Cardiac muscle cell (in vitro differentiated cells and primary cell): ENCODE results near the gene GIMAP1. TPM values are rescaled to one million over a fixed set of nuclear protein-coding genes. Genes with fewer than 3 reads are reported as not detected.

ENCODE experiments used
- DNase-seq, 2 donors: peaks; one replicate each; pipeline versions ENCODE4 v3.0.0 to v3.0.0-alpha.2; 2010 to 2017; ENCODE audit warnings: low read depth in 1 of 2, low spot score in 1 of 2
- H3K27ac ChIP-seq: fragments of 200-600 bp; sonication (generic); 2 replicates; pipeline ENCODE4 v1.5.1; 2016
- H3K27me3 ChIP-seq: fragments of 200-600 bp; sonication (generic); 2 replicates; pipeline ENCODE4 v1.6.0; 2016; ENCODE audit warnings: control low read depth
- H3K36me3 ChIP-seq: fragments of 200-600 bp; sonication (generic); 2 replicates; pipeline ENCODE4 v1.5.1; 2016; ENCODE audit warnings: control low read depth
- H3K4me1 ChIP-seq: fragments of 200-600 bp; sonication (generic); 2 replicates; pipeline ENCODE4 v1.8.1; 2017; ENCODE audit warnings: low read depth, mild to moderate bottlenecking, mixed run types
- H3K4me3 ChIP-seq: fragments of 200-600 bp; sonication (generic); 2 replicates; pipeline ENCODE4 v1.5.1; 2016; ENCODE audit warnings: mild to moderate bottlenecking
- H3K9me3 ChIP-seq: fragments of 200-600 bp; sonication (generic); 2 replicates; pipeline ENCODE4 v1.5.1; 2017; ENCODE audit warnings: low read depth, mild to moderate bottlenecking, control low read depth
- polyA plus RNA-seq: library from polyadenylated mRNA; unstranded; fragments of >200 nt; fragmentation: Nextera tagmentation; extraction: Ambion mirVana; gene quantifications from 2 replicates; pipeline ENCODE4 v1.2.1, GENCODE V29; 2016
- total RNA-seq: library from RNA; depleted of rRNA; stranded (reverse); fragments of >200 nt; gene quantifications from 2 replicates; pipeline ENCODE4 v1.2.3, GENCODE V29; 2016
- TF ChIP-seq, protein P1 (sequence below): IDR thresholded peaks from 2 replicates; pipeline ENCODE4 v1.5.1; 2012; ENCODE audit warnings: low read depth, mild to moderate bottlenecking, low read length

Gene GIMAP1
- total and polyA plus RNA-seq, 2 experiments from 2014 or later: 0.06 TPM; not detected in 1

DNA sequence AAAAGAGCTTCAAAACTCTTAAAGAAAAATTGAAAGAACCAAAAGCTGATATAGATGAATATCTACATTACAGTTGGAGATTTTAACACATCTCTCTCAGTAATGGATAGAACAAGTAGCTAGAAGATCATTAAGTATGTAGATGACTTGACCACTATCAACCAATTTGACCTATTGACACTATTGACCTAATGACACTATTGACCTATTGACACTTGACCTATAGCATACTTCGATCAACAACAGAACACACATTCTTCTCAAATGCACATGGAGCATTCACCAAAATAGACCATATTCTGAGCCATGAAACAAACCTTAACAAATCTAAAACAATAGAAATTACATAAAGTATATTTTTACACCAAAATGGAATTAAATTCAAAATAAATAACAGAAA, 43.1 kb downstream of the GIMAP1 start:
- no peaks in the 10 kb centered on the region for H3K27me3 ChIP-seq
- no peak overlapping the region for H3K4me3 ChIP-seq
- H3K27ac ChIP-seq: no peak overlapping the region
- no peaks in the 10 kb centered on the region for H3K9me3 ChIP-seq
- no peaks in the 10 kb centered on the region for H3K36me3 ChIP-seq
- TF ChIP-seq, protein P1, sequence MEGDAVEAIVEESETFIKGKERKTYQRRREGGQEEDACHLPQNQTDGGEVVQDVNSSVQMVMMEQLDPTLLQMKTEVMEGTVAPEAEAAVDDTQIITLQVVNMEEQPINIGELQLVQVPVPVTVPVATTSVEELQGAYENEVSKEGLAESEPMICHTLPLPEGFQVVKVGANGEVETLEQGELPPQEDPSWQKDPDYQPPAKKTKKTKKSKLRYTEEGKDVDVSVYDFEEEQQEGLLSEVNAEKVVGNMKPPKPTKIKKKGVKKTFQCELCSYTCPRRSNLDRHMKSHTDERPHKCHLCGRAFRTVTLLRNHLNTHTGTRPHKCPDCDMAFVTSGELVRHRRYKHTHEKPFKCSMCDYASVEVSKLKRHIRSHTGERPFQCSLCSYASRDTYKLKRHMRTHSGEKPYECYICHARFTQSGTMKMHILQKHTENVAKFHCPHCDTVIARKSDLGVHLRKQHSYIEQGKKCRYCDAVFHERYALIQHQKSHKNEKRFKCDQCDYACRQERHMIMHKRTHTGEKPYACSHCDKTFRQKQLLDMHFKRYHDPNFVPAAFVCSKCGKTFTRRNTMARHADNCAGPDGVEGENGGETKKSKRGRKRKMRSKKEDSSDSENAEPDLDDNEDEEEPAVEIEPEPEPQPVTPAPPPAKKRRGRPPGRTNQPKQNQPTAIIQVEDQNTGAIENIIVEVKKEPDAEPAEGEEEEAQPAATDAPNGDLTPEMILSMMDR: no peak
- H3K4me1 ChIP-seq: no peaks in the 10 kb centered on the region
- no peak for DNase-seq

DNA sequence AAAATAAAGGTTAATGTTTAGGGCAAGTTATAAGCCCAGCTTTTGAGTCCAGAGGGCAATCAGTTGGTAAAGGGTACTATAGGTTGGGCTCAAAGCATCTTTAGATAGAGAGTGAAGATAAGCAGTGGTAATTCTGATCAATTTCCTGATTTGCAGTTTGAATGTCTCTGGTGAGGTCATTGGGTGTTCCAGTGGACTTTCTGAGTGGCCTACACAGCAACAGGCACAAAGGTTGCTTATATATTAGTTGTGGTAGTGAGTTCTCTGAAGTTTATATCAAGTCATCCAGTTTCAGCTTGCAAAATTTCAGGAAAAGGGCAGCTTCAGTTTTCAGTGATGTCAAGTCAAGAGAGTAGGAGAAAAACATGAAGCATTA, 49.9 kb downstream of the GIMAP1 start:
- TF ChIP-seq, protein P1: no peak
- H3K4me3 ChIP-seq: no peak overlapping the region
- no peak for DNase-seq
- no peaks in the 10 kb centered on the region for H3K36me3 ChIP-seq
- no peaks in the 10 kb centered on the region for H3K4me1 ChIP-seq
- H3K27ac ChIP-seq: no peak overlapping the region
- H3K9me3 ChIP-seq: no peaks in the 10 kb centered on the region
- peaks cover 2% of the 10 kb centered on the region for H3K27me3 ChIP-seq

DNA sequence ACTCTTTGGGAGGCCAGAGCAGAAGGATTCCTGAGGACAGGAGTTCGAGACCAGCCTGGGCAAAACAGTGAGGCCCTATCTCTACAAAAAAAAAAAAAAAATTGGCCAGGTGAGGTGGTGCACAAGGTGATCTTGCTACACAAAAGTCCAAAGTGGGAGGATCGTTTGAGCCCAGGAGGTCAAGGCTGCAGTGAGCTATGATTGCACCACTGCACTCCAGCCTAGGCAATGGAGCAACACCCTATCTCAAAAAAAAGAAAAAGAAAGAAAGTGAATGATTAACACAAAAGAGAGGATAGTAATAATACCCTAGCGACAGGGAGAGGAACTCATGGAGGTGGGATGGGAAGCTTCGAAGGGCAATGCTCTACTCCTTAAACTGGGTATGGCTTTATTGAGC, 53.4 kb downstream of the GIMAP1 start:
- Histone ChIP-seq H3K27me3 (peaks cover 2% of the 10 kb centered on the region), H3K4me3 (no peak overlapping the region), H3K27ac (no peak overlapping the region), H3K4me1 (no peaks in the 10 kb centered on the region), H3K36me3 (no peaks in the 10 kb centered on the region), H3K9me3 (no peaks in the 10 kb centered on the region)
- no peak for DNase-seq
- TF ChIP-seq, protein P1: no peak

Other genes starting within 250 kb of the GIMAP1 start
- gene GIMAP7, start 201.7 kb upstream of the GIMAP1 start, total RNA-seq: not detected in 2 replicates
- gene GIMAP7, start 201.7 kb upstream of the GIMAP1 start, polyA plus RNA-seq: 0.19 TPM in 1 of 2 replicates, not detected in the other
- 0.24 TPM in 1 of 2 replicates, not detected in the other for gene GIMAP4, start 149.2 kb upstream of the GIMAP1 start, total RNA-seq
- gene GIMAP4, start 149.2 kb upstream of the GIMAP1 start, polyA plus RNA-seq: 1.8 TPM in 1 of 2 replicates, not detected in the other
- 0.04 and 0.09 TPM in 2 replicates for gene GIMAP6, start 84.2 kb upstream of the GIMAP1 start, total RNA-seq
- gene GIMAP6, start 84.2 kb upstream of the GIMAP1 start, polyA plus RNA-seq: 0.29 TPM in 1 of 2 replicates, not detected in the other
- not detected in 2 replicates for gene GIMAP2, start 30.9 kb upstream of the GIMAP1 start, total RNA-seq
- gene GIMAP2, start 30.9 kb upstream of the GIMAP1 start, polyA plus RNA-seq: 0.11 TPM in 1 of 2 replicates, not detected in the other
- gene GIMAP5, start 20.8 kb downstream of the GIMAP1 start, total RNA-seq: 0.25 and 0.45 TPM in 2 replicates
- 0.22 and 1.3 TPM in 2 replicates for gene GIMAP5, start 20.8 kb downstream of the GIMAP1 start, polyA plus RNA-seq
- 25.6 and 30.6 TPM in 2 replicates for gene TMEM176B, start 83.8 kb downstream of the GIMAP1 start, total RNA-seq
- 37.9 and 41.8 TPM in 2 replicates for gene TMEM176B, start 83.8 kb downstream of the GIMAP1 start, polyA plus RNA-seq
- 18.2 and 19.1 TPM in 2 replicates for gene TMEM176A, start 84.2 kb downstream of the GIMAP1 start, total RNA-seq
- gene TMEM176A, start 84.2 kb downstream of the GIMAP1 start, polyA plus RNA-seq: 32.1 and 35.7 TPM in 2 replicates
- gene AOC1, start 135.9 kb downstream of the GIMAP1 start, total RNA-seq: 0.06 TPM in 1 of 2 replicates, not detected in the other
- gene AOC1, start 135.9 kb downstream of the GIMAP1 start, polyA plus RNA-seq: not detected in 2 replicates